Stimulated activated CD4-positive, alpha-beta T cell treated with anti-CD3 and anti-CD28 coated beads, TNF-alpha, amount 100 ng/mL, for 1 hour (primary cell): ENCODE results near the gene HSD11B2.
A peak's percentile ranks its signal among the peaks of the same experiment; 100 is the strongest.
"Not testable (repeated sequence)": the region's sequence is repeated elsewhere in the genome, so short reads cannot be mapped to it uniquely, and the experiment has no call there.

Experiments used
- DNase-seq, 3 donors: peaks; one replicate each; pipeline ENCODE4 v3.0.0-alpha.2; 2020; ENCODE audit warnings: low read depth in 3 of 3, low spot score in 1 of 3

HSD11B2 gene

GRCh38 chr16:67413978-67414911 is 16.7 kb upstream of the HSD11B2 start:
- DNase-seq, result no peak

- not testable (repeated sequence) for DNase-seq
These were observed 15.5 kb upstream of the HSD11B2 start for GRCh38 chr16:67415421-67415820.

- DNase-seq, result peak in 1 of 3 donors; percentile 44
These were observed 14.8 kb upstream of the HSD11B2 start, which contains the start of gene ZDHHC1 for GRCh38 chr16:67415872-67416793. ZDHHC1 (minus strand) TSS chr16:67416477; CDS start chr16:67407775, 8,702 bp downstream.

GRCh38 chr16:67417333-67418061 is 13.4 kb upstream of the HSD11B2 start:
- no peak for DNase-seq

- DNase-seq, result no peak
These were observed 11.4 kb upstream of the HSD11B2 start for GRCh38 chr16:67419502-67419901.

GRCh38 chr16:67419931-67420330 is 11.0 kb upstream of the HSD11B2 start:
- no peak for DNase-seq

DNA sequence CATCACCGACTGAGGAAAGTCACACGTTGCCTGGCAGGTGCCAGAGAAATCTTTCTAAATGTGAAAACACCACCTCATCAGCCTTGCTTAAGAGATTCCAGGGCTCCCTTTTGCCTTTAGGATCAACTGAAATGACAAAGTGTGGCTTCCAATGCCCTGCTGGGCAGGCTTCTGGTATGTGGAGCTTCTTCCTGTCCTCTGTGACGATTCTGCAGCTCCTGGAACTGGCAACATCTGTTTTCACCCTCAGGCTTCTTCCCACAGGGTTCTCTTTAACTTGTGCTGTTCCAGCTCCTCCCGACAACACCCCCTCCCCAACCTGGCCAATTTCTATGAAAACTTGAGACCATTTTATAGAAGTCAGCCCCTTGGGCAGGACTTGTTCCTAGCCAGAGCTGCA is 9.9 kb upstream of the HSD11B2 start:
- DNase-seq, result no peak

- no peak for DNase-seq
These were observed 7.9 kb upstream of the HSD11B2 start for GRCh38 chr16:67423015-67423414.

DNA sequence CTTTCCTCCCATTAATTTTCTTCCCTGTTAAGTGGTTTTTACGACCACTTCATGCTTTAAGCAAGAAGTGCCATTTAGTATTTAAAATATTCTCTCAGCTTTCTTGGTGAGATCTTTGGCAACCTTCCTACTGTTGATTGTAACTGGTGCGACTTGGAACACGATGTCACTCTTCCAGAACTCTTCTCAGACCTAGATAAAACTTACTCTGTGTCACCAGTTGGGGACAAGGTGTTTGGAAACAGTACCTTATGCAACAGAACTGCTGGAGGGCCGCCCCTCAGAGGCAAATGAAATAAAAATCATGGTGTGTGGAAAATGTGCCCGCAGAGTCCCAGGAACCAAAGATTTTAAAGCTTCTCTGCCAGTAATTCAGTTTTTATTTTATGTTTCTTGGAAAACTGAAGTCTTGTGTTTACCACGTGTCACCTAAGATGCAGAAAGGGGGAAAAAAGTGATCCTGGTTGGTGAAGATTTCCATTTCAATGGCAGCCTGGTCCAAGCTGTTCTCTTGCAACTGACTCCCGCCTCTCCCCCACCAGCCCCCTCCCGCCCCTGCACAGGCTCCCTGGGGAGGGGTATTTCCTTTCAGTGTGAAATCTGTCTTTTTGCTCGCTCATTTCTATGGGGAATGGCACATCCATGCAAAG is 7.2 kb upstream of the HSD11B2 start:
- no peak for DNase-seq

DNA sequence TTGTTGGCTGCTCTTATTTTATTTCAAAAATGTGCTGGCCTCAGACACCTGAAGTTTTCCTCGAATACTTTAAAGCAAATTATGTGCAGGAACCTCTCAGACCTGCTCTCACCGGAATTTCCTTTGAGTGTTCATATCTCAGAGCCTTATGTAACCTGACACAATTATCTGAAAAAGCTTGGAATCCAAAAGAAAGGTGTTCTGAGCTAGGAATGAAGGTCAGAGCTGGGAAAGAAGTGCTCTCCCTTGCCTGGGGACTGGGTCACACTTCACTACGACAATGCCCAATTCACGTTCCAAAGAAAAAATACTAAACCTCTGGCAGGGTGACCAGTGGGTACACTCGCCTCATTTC is 6.7 kb upstream of the HSD11B2 start:
- no peak for DNase-seq

DNA sequence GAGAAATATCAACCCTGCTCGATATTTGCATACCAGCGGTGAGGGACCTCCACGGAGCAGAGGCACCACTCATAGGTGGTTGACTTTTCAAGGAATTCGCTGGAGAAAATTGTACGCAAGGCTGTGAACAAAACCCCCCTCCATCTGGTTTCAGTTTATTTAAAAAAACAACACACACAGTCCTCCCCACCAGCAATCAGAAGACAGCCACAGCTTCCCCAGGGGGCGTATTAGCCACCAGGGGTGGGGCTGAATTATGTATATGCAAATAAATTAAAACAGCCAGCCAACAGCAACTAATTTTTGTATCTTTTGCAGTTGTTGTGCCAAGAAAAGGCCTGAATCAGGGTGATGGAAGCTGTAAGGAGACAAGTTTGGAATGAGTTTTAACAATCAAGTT is 5.9 kb upstream of the HSD11B2 start:
- no peak for DNase-seq

GRCh38 chr16:67425580-67425979 is 5.3 kb upstream of the HSD11B2 start:
- no peak for DNase-seq

DNA sequence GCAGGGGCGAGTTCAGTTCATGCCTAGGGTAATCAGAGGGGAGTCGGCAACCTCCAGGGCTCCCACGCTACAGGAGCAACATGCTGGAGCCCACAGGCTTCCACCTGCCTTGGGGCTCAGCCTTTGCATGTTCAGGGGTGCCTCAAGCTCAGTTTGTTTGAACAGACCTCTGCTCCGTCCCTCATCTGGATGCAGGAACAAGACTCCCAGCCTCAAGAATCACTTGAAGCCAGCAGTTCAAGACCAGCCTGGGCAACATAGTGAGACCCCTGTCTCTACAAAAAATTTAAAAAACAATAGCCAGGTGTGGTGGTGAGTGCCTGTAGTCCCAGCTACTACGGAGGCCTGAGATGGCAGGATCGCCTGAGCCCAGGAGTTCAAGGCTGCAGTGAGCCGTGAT is 4.9 kb upstream of the HSD11B2 start:
- DNase-seq, result no peak

DNA sequence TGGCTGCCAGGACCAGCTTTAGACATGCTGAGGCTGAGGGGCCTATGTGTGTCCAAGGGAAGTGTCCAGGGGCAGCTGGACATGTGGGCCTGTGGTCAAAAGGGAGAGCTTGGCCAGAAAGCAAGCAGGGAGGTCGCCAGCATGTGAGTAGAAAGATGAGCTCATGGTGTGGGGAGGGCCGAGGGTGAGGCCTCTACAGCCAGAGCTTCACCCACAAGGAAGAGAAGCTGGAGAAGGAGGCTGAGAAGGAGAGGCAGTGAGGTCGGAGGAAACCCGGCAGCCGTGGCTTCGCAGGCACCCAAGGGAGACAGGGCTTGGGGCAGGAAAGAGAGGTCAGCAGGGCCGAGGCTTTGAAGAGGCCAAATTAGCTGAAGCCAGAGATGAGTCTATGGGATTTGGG is 4.0 kb upstream of the HSD11B2 start:
- DNase-seq, result no peak

DNA sequence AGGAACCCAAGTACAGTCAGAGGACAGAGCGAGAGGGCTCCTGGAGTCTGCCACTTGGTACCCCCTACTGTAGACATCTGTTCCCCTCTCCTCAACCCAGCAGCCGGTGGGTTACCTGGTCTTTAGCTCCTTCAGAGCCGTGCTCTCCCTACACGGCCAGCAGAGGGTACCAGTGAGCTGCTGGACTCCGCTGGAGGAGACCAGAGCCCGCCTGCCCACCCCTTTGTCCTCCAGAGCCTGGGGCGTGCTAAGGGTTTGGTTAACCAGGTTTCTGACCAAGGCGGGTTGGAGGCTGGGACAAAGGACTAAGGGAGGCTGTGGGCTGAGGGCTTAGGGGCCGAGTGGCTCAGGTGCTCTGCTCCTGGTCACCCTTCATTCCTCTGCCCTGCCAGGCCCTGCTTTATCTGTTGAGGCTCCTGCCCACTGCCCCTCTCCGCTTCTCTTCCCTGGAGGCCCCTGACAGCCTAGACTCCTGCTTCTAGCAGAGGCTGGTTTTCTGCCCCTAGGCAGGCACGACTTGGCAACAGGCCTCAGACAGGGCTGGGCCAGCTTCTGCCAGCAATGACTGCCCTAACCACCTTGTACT is 2.7 kb upstream of the HSD11B2 start:
- peak in 1 of 3 donors; percentile 36 for DNase-seq

DNA sequence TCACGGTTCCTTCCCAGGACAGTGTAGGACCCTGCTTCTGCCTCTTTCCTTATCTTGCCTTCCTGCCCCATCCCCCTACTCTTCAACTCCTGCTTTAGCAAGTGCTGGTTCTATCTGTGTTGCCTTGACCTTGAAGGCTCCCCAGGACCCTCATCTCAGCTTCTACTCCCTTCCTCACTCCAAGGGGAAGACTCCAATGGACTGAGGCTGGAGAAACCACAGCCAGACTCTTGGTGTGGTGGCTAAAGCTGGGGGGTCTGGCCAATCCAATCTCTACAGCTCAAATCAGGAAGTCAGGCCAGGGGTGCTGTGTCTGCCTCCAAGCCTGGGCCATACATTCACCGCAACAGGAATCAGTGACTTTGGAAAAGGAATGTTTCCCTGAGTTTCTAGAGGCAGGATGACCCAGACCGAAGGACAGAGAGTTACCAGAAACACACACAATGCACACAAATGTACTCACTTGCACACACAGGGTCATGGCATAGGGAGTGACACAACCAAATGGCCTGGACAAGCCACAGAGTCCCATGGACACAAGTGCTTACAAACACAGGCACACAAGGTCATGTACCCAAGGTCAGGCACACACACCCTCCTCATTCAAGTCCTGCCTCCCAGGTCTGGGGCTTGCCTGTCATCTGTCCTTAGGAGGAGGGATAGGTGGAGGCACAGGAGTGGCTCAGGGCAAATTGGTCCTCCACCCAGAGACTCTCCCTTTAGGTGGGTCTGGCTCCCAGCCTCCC is 1.7 kb upstream of the HSD11B2 start:
- DNase-seq, result no peak

GRCh38 chr16:67429799-67430503 is 970 bp upstream of the HSD11B2 start:
- no peak for DNase-seq

GRCh38 chr16:67430504-67430976 is 381 bp upstream of the HSD11B2 start:
- DNase-seq, result peak in 1 of 3 donors; percentile 32
